NCI-H2196 treated with DMSO at 0.1 percent for 48 hours (cell line): ENCODE measurements around the gene ERI2.
"Not testable (repeated sequence)": the region's sequence is repeated elsewhere in the genome, so short reads cannot be mapped to it uniquely, and the experiment has no call there.

Experiments used
- DNase-seq: peaks from one replicate; lab custom pipeline; 2025; ENCODE audit not compliant: unreplicated experiment; lab: John Stamatoyannopoulos, UW

Gene ERI2

DNA sequence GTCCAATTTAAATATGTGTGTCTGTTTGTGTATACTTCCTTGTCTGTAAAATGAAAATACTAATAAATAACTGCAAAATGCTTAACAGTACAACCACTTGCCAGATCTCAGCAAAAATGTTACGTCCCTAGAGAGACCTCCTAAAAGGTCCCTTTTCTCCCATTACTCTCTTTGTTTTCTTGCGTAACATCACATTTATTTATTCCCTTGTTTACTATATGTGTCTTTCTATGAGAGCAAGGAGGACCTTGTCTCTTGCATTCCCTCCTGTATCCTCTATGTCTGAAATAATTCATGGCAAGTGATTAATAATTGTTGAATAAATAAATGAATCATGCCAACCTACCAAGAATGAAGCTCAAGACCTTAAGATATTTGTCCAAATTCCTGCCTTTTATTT, 40.5 kb downstream of the ERI2 start:
- DNase-seq, result no peak

GRCh38 chr16:20764448-20764847, 41.8 kb downstream of the ERI2 start:
- not testable (repeated sequence) for DNase-seq

- DNase-seq, result no peak
These were observed 42.6 kb downstream of the ERI2 start, which contains the start of gene ACSM3 for GRCh38 chr16:20763461-20764232. Gene ACSM3, plus strand, starts transcription at chr16:20764014. Its CDS starts 6,021 bp downstream, at chr16:20770035.

DNA sequence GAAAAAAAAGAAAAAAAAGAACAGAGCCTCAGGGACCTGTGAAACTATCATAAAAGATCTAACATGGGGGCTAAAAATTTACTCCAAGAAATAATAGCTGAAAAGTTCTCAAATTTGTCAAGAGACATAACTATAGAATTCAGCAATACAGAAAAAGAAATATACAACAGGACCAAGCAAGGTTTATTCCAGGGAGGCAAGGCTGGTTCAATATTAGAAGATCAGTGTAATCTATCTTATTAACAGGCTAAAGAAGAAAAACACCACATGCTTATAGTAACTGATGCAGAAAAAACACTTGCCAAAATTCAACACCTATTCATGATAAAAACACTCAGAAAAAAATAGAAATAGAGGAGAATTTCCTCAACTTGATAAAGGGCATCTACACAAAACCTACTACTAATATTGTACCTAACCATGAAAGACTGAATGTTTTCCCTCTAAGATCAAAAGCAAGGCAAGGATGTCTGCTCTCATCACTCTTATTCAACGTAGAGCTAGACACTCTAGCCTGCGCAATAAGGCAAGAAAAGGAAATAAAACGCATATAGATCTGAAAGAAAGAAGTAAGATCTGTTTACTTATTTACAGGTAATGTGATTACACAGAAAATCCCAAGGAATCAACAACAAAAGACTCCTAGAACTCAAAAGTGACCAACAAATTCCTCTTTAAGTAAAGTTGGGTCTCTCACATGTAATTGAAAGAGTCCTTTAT, 43.7 kb downstream of the ERI2 start:
- no peak for DNase-seq

GRCh38 chr16:20761175-20761574, 45.1 kb downstream of the ERI2 start:
- DNase-seq, result no peak

GRCh38 chr16:20760346-20760745, 45.9 kb downstream of the ERI2 start:
- no peak for DNase-seq

- not testable (repeated sequence) for DNase-seq
These were observed 50.5 kb downstream of the ERI2 start for GRCh38 chr16:20755799-20756198.

- no peak for DNase-seq
These were observed 51.0 kb downstream of the ERI2 start for GRCh38 chr16:20755238-20755637.

DNA sequence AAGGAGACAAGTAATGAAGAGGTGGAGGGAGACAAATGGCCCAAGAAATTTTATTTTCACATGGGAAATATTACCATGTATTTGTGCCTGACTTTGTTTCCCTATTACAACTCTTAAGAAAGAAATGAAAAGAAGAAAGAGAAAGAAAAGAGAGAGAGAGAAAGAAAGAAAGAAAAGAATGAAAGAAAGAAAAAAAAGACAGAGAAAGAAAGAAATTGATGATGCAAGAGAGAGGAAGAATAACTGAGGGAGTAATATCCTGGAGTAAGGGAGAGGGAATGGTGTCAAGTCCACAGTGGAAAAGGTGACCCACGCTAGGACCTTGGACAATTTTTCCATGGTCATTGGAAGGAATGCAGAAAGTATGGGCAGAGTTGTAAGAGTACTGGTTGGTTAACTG, 52.5 kb downstream of the ERI2 start:
- no peak for DNase-seq

GRCh38 chr16:20750558-20750957, 55.7 kb downstream of the ERI2 start:
- DNase-seq, result no peak

DNA sequence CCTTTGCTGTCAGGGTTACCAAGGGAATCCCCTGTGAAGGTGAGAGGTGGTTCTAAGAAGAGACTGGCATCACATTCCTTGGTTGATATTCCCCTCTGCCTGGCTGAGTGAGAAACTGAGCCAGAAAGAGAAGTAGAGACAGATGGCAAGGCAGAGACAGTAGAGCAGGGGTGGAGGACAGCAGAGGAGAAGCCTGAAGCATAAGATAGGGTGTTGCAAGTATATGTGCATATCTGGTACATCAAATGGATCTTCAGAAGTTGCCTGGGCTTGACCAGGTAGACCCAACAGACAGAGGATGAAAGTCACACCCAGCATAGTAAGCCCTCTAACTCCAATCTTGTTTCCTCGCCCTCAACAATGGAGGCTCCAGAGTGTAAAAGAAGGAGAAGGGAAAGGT, 56.8 kb downstream of the ERI2 start:
- DNase-seq, result no peak

- no peak for DNase-seq
These were observed 59.0 kb downstream of the ERI2 start for GRCh38 chr16:20747030-20747816.

DNA sequence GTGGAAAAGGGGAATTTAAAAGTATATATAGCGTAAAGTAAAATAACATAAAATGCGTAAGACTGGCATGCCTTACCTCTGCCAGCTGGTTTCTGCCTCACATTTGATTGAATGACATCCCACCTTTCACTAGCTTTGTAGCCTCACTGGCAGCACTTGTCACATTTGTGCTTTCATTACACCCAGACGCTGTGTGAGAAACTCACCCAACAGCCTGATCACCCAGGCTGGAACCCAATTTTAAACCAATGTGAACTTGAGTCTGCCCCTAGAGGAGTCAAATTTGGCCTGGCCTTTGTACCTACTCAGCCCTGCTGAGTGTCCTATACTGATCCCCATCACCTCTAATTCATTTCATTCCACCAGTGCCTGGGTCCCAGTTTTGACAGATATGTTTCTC, 59.8 kb downstream of the ERI2 start:
- DNase-seq, result no peak
